HG03039 (cell line): ENCODE results near the gene TLCD5.

Source experiments
- ATAC-seq: cut with Tn5 transposase; IDR thresholded peaks from one replicate; pipeline ENCODE4 v1.9.1; 2021; ENCODE audit warnings: mild to moderate bottlenecking, moderate library complexity; ENCODE audit not compliant: unreplicated experiment

Gene TLCD5

GRCh38 chr11:120376547-120377182 lies 51.6 kb downstream of the TLCD5 start:
- no peak for ATAC-seq

GRCh38 chr11:120378474-120378873 lies 53.4 kb downstream of the TLCD5 start:
- no peak for ATAC-seq

DNA sequence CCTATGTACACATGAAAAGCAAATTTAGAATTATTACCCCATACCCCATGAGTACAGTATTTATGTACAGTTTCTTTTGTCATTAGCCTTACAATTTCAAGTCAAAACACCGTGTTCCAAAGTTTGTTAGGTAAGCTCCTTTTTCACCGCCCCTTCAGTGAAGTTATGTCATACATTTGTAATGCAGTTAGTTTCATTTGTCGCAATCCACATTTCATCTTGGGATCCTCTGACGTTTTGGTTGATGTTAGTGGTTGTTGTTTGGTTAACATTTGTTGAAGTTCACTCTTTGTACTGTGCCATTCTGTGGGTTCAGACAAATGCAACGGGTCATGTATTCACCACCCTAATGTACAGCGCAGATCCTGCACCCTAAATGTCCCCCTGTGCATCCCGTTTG lies 56.3 kb downstream of the TLCD5 start:
- no peak for ATAC-seq
